PC-9 (cell line): ENCODE data around the gene LSG1.

Experiments
- CTCF ChIP-seq: fragments of 200-600 bp; sonication (generic); conservative IDR thresholded peaks from 2 replicates; pipeline ENCODE4 v1.6.1; 2017; ENCODE audit warnings: mixed run types, antibody characterized with exemption, mild to moderate bottlenecking, moderate library complexity
- EZH2 ChIP-seq: fragments of 200-600 bp; sonication (generic); IDR thresholded peaks from 2 replicates; pipeline ENCODE4 v1.8.0; 2017; ENCODE audit warnings: antibody characterized with exemption, low read depth

DNA sequence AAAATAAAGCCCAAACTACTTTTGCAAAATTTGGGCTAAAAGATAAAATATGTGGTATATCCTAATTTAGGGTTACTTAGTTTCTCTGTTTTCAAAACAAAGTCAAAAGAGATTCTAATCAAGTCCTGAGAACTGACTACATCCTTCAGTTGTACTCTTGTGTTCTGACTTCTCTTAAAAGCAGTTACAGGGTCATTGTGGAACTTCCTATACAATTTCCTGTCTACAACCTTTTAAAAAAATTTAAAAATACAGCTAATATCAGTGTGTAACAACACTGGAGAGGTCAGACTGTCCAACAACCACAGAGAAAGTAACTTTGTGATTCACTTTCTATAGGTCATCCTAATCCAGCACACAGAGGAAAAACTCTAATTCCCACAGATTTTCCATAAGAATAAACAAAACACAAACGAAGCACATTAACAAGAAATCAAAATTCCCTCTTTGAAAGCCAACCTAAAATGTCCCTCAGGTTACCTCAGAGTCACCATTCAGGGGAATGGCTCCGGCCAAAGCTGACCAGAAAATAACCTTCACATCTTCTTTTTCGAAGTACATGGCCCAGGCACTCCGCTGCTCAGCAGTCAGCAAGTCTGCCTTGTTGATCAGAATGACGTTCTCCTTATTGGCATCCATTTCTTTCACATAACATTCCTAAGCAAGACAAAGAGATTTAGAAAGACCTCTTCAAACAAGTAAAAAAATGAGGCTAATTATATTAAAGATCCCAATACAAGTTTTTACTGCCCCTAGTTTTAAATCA is 13.3 kb downstream of the LSG1 start:
- no peak for TF ChIP-seq CTCF
- TF ChIP-seq EZH2, result no peak
